Measurements from ENCODE around the gene ANKRD30A. TPM values are rescaled to one million over a fixed set of nuclear protein-coding genes. Genes with fewer than 3 reads are reported as not detected.
"Not testable (repeated sequence)": the region's sequence is repeated elsewhere in the genome, so short reads cannot be mapped to it uniquely, and the experiment has no call there.

Gene ANKRD30A
- total RNA-seq, 1 donor from 2014 or later = not detected

DNA sequence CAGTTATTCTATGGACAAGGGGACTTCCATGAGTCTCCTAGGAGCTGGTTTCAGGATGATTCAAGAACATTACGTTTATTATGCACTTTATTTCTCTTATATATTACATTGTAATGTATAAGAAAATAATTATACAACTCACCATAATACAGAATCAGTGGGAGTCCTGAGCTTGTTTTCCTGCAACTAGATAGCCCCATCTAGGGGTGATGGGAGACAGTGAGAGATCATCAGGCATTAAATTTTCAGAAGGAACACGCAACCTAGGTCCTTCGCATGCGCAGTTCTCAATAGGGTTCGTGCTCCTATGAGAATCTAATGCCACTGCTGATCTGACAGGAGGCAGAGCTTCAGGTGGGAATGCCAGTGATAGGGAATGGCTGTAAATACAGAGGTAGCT lies 137.9 kb downstream of the ANKRD30A start:
- DNase-seq (ENCODE audit: low spot score) (no peak), ATAC-seq (no peak)

GRCh38 chr10:37268266-37268665 lies 142.9 kb downstream of the ANKRD30A start:
- DNase-seq (ENCODE audit: low spot score) = no peak
- no peak for ATAC-seq

GRCh38 chr10:37269554-37270256 lies 144.3 kb downstream of the ANKRD30A start:
- ATAC-seq = no peak
- no peak for DNase-seq (ENCODE audit: low spot score)

DNA sequence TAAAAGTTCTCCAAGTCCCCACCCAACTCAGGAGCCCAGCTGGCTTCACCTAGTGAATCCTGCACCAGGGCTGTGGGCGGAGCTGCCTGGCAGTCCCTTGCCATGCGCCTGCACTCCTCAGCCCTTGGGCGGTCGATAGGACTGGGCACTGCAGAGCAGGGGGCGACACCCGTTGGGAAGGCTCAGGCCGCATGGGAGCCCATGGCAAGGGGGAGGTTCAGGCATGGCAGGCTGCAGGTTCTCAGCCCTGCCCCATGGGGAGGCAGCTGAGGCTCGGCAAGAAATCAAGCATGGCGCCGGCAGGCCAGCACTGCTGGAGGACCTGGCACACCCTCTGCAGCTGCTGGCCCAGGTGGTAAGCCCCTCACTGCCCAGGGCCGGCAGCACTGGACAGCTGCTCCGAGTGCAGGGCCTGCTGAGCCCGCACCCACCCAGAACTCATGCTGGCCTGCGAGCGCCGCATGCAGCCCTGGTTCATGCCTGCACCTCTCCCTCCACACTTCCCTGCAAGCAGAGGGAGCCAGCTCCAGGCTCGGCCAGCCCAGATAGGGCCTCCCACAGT lies 149.9 kb downstream of the ANKRD30A start:
- ATAC-seq = no peak

GRCh38 chr10:37285063-37285462 lies 159.7 kb downstream of the ANKRD30A start:
- ATAC-seq = no peak
- DNase-seq (ENCODE audit: low spot score) = no peak

More for the DNA sequence above, 149.9 kb downstream of the ANKRD30A start:
- no peak for DNase-seq (ENCODE audit: low spot score)

DNA sequence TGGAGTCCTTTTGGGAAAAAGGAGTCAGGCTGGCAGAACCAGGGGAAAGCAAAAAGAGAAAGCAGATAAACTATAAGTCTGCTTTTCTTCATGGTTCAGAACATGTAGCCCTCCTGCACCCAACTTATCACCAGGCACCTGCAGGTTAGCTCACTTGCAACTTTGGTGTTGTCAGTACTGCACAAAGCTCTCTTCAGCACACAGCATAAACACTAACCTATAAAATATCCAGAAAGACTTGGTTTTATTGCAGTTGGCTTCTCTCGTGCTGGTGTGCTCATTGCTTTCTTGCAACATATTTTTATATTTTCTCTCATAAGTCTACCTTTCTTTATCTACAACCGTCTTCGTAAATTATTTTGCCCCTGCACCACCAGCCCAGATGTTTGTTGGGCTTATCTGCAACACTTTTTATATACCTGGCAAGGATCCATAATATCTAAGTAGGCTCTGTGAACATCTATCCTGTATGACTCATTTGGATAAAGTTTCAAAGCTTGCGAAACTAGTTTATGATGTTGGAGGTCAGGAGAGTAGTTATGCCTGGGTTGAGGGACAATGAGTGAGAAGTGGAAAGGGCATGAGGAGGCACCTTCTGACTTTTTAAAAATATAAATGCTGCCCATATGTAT lies 164.6 kb downstream of the ANKRD30A start:
- DNase-seq (ENCODE audit: low spot score) (no peak), ATAC-seq (no peak)

GRCh38 chr10:37301271-37301670 lies 175.9 kb downstream of the ANKRD30A start:
- DNase-seq (ENCODE audit: low spot score) (no peak), ATAC-seq (no peak)

GRCh38 chr10:37304036-37304435 lies 178.6 kb downstream of the ANKRD30A start:
- no peak for ATAC-seq
- DNase-seq (ENCODE audit: low spot score) = no peak

GRCh38 chr10:37314350-37314749 lies 189.0 kb downstream of the ANKRD30A start:
- DNase-seq (ENCODE audit: low spot score) (no peak), ATAC-seq (no peak)

DNA sequence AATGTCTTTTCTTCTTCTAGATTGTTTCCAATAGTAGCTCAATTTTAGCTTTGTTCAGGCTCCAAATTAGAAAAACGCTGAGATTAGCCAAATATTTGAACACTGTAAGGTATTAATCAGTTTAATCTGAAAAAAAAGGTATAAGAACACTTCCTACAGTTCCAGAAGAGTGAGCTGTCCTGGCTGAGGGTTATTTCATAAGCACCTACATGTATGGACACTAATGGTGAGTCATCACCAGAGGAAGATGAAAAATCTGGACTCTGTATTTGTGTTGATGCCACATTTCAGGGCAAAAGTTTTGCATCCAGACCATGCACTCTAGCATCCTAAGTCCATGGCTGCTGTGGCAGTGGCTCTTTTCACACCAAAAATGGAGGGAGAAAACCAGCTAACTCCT lies 189.5 kb downstream of the ANKRD30A start:
- DNase-seq (ENCODE audit: low spot score) = no peak
- no peak for ATAC-seq

- DNase-seq (ENCODE audit: low spot score) (no peak), ATAC-seq (no peak)
These were observed 219.0 kb downstream of the ANKRD30A start for GRCh38 chr10:37344413-37344812.

- no peak for DNase-seq (ENCODE audit: low spot score)
These were observed 254.6 kb downstream of the ANKRD30A start for GRCh38 chr10:37379991-37380390.

GRCh38 chr10:37381271-37381670 lies 255.9 kb downstream of the ANKRD30A start:
- no peak for ATAC-seq
- no peak for DNase-seq (ENCODE audit: low spot score)

More at GRCh38 chr10:37379991-37380390, 254.6 kb downstream of the ANKRD30A start:
- no peak for ATAC-seq

DNA sequence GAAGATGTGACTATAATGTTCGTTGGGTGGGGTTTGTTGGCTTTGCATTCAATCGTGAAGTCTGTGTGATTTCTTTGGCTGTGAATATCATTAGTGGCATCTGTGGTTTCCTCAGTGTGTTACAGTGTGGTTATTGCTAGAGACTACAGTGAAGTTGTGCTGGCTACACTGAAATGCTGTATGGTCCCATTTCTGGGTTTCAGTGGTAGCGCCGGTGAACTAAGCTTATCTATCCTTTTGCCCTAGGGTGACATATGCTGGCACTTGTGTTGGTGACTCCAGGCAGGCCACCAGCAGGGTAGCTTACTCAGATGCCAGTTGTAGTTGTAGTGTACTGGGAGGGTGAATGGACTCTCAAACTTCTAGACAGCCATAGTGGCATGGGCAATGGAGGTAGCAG lies 259.5 kb downstream of the ANKRD30A start:
- ATAC-seq = no peak
- DNase-seq (ENCODE audit: low spot score) = no peak

DNA sequence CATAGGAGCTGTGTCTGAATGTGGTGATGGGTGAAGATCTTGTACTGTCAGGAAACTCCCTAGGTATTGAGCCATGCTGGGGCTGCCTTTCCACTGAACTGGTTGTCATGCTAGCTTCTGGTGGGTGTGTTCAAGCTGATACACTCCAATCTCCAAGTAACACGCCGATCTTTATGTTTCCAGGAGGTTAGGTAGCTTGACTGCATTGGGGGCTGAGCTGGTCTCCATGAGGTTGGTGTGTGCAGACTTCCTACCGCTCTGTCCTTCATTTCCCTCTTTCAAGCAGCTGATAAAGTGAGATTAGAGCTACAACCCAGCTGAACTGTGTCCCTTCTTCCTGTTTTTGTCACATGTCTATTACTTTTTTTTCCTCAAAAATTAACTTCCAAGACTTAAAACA lies 265.5 kb downstream of the ANKRD30A start:
- DNase-seq (ENCODE audit: low spot score) = no peak
- ATAC-seq = no peak

DNA sequence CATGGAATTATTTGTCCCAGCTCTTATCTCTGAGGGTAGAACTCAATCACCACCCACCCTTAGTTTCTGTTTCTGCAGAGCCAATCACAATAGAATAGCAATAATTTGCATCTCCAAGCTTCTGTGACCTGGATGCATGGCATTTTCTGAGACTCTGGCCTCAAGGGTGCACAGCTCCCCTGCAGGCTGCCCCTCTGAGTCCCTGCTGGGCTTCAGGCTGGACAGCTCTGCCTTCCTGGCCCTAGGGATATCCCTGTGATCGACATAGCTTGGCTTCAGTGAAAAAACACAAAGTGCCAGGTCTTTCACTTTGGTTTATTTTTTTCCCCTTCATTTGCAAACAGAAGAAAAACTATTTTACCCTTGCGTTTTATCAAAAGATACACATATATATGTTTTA lies 275.4 kb downstream of the ANKRD30A start:
- not testable (repeated sequence) for DNase-seq (ENCODE audit: low spot score); ATAC-seq

DNA sequence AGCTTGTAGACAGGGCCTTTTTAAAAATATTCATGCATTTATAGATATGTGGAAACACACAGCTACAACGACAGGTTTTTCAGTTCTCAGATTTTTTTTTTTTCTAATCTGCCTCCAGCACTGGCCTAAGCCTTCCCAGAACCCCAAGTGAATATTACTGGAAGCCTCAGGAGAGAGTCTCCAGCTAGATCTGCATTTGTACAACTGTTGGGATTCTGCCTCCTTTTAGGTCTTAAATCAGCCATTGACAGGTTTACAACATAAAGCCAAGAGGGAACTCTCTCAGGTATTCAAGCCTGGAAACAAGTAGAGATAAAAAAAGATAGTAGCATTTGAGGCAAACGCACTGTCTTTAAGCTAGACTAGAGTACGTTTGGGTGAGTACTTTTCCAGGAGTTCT lies 275.8 kb downstream of the ANKRD30A start:
- DNase-seq (ENCODE audit: low spot score) = no peak
- ATAC-seq = no peak

GRCh38 chr10:37403776-37404175 lies 278.4 kb downstream of the ANKRD30A start:
- ATAC-seq (no peak), DNase-seq (ENCODE audit: low spot score) (no peak)
